ENCODE measurements around the gene RSPO4. TPM values are rescaled to one million over a fixed set of nuclear protein-coding genes. Genes with fewer than 3 reads are reported as not detected.
A peak's percentile ranks its signal among the peaks of the same experiment; 100 is the strongest.

RSPO4 gene
- total and polyA plus RNA-seq, 9 donors: 0.04 to 0.47 (median 0.19) TPM; not detected in 1

DNA sequence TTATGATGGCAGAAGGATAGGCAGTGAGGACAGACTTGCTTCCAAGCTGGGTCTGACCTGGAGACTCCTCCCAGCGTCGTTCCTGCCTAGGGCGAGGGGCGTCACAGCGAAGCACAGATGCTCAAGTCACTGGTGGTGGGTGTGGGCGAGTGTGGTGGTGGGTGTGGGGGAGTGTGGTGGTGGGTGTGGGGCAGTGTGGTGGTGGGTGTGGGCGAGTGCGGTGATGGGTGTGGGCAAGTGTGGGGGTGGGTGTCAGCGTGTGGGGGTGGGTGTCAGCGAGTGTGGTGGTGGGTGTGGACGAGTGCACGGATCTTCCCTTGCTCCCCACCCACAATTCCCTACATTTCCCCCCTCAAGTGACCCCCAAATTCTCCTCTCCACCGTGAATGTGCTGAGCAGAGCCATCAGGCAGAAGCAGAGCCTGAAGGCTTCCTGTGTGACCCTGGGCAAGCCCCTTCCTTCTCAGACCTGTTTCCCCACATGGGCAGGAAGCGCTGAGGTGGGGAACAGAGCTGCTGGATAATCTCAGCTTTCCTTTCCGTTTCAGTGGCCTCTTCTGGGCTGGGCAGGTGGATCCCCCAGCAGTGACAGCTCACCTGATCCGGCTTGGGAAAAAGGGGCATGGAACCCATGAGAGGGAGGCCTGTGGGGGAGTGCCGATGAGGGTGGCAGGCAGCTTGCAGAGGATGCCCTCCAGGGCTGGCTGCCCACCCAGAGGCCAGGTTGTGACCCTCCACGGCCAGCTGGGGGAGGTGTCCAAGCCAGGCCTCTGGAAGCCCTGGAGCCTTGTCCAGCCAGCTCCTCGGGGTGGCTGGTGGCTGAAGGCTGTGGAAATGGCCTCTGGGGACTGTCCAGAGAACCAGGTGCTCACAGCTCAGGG lies 42.9 kb downstream of the RSPO4 start:
- WGBS (ENCODE audit: insufficient coverage): 52% methylated on average over 12 of the region's 19 CpGs
- H3K27me3 ChIP-seq (ENCODE audit: control insufficient read depth, insufficient read depth, low read length): peaks cover 16% of the 10 kb centered on the region
- H3K4me1 ChIP-seq (ENCODE audit: control insufficient read depth, insufficient read depth, low read length): peaks cover 2% of the 10 kb centered on the region
- no peak overlapping the region for H3K4me3 ChIP-seq (ENCODE audit: low read length)
- H3K9me3 ChIP-seq (replicated peaks; ENCODE audit: control insufficient read depth, low read depth, low read length): no peaks in the 10 kb centered on the region
- no peaks in the 10 kb centered on the region for H3K36me3 ChIP-seq (ENCODE audit: control insufficient read depth, insufficient read depth, low read length)
- no peak for DNase-seq
- no peak overlapping the region for H3K27ac ChIP-seq (ENCODE audit: low read length)

- DNase-seq: no peak
Measured at GRCh38 chr20:957544-957943, 44.6 kb downstream of the RSPO4 start.

DNA sequence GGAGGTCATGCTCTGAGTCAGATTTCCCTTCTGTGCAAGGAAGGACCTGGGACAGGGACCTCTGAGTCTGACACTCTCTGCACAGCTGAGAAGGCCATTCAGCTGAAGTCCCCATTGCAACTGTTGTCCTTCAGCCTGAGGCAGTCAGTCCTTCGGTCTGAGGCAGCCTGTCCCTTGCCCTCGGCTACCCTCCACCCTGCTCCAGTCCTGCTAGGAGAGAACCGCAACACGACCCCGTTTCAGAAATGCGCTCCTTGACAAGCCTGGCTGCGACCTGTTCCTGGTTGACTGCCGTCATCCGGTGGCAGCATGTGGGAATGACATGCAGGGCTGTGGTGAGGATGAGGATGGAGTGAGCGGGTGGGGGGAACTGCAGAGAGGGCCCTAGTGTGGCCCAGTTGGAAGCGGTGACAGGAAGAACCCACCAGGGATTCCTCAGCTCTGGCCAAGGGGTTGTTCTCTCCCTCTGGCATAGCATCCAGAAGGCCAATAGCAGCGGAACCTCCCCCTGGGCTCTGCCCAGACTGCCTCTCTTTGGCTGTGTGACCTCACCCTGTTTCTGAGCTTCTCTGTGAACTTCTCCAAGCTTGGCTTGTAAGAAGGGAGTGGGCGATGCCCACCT lies 45.7 kb downstream of the RSPO4 start:
- Histone ChIP-seq H3K36me3 (ENCODE audit: control insufficient read depth, insufficient read depth, low read length) (no peaks in the 10 kb centered on the region), H3K4me3 (ENCODE audit: low read length) (no peak overlapping the region), H3K27ac (ENCODE audit: low read length) (no peak overlapping the region), H3K9me3 (replicated peaks; ENCODE audit: control insufficient read depth, low read depth, low read length) (no peaks in the 10 kb centered on the region), H3K27me3 (ENCODE audit: control insufficient read depth, insufficient read depth, low read length) (peaks cover 24% of the 10 kb centered on the region), H3K4me1 (ENCODE audit: control insufficient read depth, insufficient read depth, low read length) (peaks cover 2% of the 10 kb centered on the region)
- peak; percentile 55 for DNase-seq
- 9% methylated on average over 10 of the region's 13 CpGs for WGBS (ENCODE audit: insufficient coverage)

More at GRCh38 chr20:957544-957943, 44.6 kb downstream of the RSPO4 start:
- Histone ChIP-seq H3K9me3 (replicated peaks; ENCODE audit: control insufficient read depth, low read depth, low read length) (no peaks in the 10 kb centered on the region), H3K27me3 (ENCODE audit: control insufficient read depth, insufficient read depth, low read length) (peaks cover 21% of the 10 kb centered on the region), H3K27ac (ENCODE audit: low read length) (no peak overlapping the region), H3K36me3 (ENCODE audit: control insufficient read depth, insufficient read depth, low read length) (no peaks in the 10 kb centered on the region), H3K4me3 (ENCODE audit: low read length) (no peak overlapping the region), H3K4me1 (ENCODE audit: control insufficient read depth, insufficient read depth, low read length) (peaks cover 2% of the 10 kb centered on the region)
- WGBS (ENCODE audit: insufficient coverage): no CpG with 5 or more reads among the region's 1 CpG

DNA sequence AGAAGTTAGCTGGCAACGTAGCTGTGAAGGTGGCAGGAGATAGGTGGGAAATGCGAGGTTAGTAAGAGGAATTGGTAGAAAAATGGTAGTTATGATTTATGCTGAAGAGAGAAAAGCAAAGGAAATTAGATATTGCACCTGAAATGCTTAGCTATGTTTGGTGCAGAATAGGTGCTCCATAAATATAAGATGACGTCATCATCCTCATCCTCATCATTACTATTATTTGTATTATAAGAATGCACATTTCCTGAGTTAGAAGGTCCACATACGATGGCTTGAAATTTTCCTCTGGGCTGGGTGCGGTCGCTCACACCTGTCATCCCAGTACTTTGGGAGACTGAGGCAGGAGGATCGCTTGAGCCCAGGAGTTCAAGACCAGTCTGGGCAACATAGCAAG lies 46.5 kb downstream of the RSPO4 start:
- Histone ChIP-seq H3K9me3 (replicated peaks; ENCODE audit: control insufficient read depth, low read depth, low read length) (no peaks in the 10 kb centered on the region), H3K4me3 (ENCODE audit: low read length) (no peak overlapping the region), H3K27me3 (ENCODE audit: control insufficient read depth, insufficient read depth, low read length) (peaks cover 24% of the 10 kb centered on the region), H3K36me3 (ENCODE audit: control insufficient read depth, insufficient read depth, low read length) (no peaks in the 10 kb centered on the region), H3K4me1 (ENCODE audit: control insufficient read depth, insufficient read depth, low read length) (peaks cover 2% of the 10 kb centered on the region), H3K27ac (ENCODE audit: low read length) (no peak overlapping the region)
- whole genome bisulfite sequencing (ENCODE audit: insufficient coverage): 79% methylated on average over 2 of the region's 7 CpGs
- DNase-seq: no peak

DNA sequence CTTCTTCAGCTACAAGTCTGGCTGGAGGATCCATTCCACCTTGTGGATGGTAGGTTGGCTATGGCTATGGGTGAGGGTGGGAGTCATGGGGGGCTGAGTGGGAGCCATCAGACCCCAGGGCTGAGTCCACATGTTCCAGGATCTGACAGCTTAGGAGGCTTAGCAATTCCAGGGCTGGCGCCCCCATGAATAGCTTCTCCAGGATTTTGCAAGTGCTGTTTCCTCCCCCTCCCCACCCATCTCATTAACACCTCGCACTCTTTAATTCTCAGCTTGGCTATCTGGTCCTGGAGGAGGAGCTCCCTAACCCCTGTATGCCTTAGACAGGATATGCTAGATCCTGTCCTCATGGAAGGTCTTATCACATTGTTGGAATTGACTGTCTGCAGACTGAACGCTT lies 47.0 kb downstream of the RSPO4 start:
- H3K27me3 ChIP-seq (ENCODE audit: control insufficient read depth, insufficient read depth, low read length): peaks cover 22% of the 10 kb centered on the region

DNA sequence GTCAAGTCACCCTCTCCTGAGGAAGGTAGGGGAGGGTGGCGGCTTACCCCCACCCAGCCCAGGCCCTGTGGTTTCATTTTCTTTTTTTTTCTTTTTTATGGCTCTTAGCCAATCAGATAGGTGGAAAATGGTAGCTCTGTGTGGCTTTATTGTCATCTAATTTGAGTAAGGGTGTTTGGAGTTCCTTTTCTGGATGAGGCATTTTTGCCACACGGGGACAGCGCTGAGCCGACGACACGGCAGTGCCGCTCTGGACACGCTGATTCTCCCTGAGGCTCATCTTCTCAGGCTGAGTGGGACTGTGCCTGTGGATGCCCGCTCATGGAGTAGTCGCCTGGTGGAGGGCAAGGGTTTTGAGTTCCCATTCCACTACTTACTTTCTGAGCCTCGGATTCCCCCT lies 48.4 kb downstream of the RSPO4 start:
- peaks cover 22% of the 10 kb centered on the region for H3K27me3 ChIP-seq (ENCODE audit: control insufficient read depth, insufficient read depth, low read length)
- no peaks in the 10 kb centered on the region for H3K36me3 ChIP-seq (ENCODE audit: control insufficient read depth, insufficient read depth, low read length)
- no peak for DNase-seq
- WGBS (ENCODE audit: insufficient coverage): no CpG with 5 or more reads among the region's 11 CpGs
- no peak overlapping the region for H3K27ac ChIP-seq (ENCODE audit: low read length)
- no peaks in the 10 kb centered on the region for H3K9me3 ChIP-seq (replicated peaks; ENCODE audit: control insufficient read depth, low read depth, low read length)
- H3K4me3 ChIP-seq (ENCODE audit: low read length): no peak overlapping the region
- H3K4me1 ChIP-seq (ENCODE audit: control insufficient read depth, insufficient read depth, low read length): peaks cover 2% of the 10 kb centered on the region

More for the DNA sequence above, 47.0 kb downstream of the RSPO4 start:
- no peak overlapping the region for H3K27ac ChIP-seq (ENCODE audit: low read length)
- 67% methylated on average over 1 of the region's 3 CpGs for WGBS (ENCODE audit: insufficient coverage)
- H3K4me1 ChIP-seq (ENCODE audit: control insufficient read depth, insufficient read depth, low read length): peaks cover 2% of the 10 kb centered on the region
- H3K4me3 ChIP-seq (ENCODE audit: low read length): no peak overlapping the region
- no peaks in the 10 kb centered on the region for H3K36me3 ChIP-seq (ENCODE audit: control insufficient read depth, insufficient read depth, low read length)
- no peak for DNase-seq
- no peaks in the 10 kb centered on the region for H3K9me3 ChIP-seq (replicated peaks; ENCODE audit: control insufficient read depth, low read depth, low read length)

GRCh38 chr20:952196-952795 lies 49.8 kb downstream of the RSPO4 start:
- H3K36me3 ChIP-seq (ENCODE audit: control insufficient read depth, insufficient read depth, low read length): no peaks in the 10 kb centered on the region
- no peak for DNase-seq
- no peak overlapping the region for H3K27ac ChIP-seq (ENCODE audit: low read length)
- H3K4me3 ChIP-seq (ENCODE audit: low read length): no peak overlapping the region
- 56% methylated on average over 5 of the region's 8 CpGs for WGBS (ENCODE audit: insufficient coverage)
- H3K9me3 ChIP-seq (replicated peaks; ENCODE audit: control insufficient read depth, low read depth, low read length): no peaks in the 10 kb centered on the region
- H3K27me3 ChIP-seq (ENCODE audit: control insufficient read depth, insufficient read depth, low read length): peaks cover 16% of the 10 kb centered on the region
- peaks cover 2% of the 10 kb centered on the region for H3K4me1 ChIP-seq (ENCODE audit: control insufficient read depth, insufficient read depth, low read length)

DNA sequence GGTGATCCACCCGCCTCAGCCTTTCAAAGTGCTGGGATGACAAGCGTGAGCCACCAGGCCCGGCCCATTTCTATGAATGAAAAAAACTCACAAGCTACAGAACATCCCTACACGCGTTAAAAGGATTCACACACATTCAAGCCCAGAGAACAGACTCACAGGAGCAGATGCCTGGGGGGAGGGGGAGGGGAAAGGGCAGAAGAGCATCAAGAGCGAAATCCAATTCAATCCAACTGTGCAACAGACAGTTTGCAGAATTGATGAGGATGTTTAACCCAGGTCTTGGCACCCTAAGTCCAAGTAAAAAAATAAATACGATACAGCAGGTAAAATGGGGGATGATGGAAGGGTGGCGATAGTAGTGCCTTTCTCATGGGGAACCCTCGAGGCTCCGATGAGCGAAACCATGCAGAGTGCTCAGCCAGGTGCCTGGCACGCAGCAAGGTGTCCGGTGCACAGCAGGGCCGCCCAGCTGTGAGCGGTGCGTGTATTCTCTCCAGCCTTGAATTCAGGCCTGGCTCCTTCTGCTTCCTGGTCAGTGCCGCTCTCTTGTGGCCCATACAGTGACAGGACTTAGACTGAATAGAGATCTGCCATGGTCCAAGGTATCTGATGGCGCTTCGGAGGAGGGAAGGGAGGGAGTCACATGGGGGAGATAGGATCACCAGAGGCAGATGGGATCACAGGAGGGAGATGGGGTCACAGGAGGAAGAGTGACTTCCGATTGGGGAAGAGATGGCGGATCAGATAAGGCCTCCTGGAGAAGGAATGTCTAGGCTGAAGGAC lies 50.5 kb downstream of the RSPO4 start:
- H3K4me3 ChIP-seq (ENCODE audit: low read length): no peak overlapping the region
- peaks cover 14% of the 10 kb centered on the region for H3K27me3 ChIP-seq (ENCODE audit: control insufficient read depth, insufficient read depth, low read length)
- no peak for DNase-seq
- peaks cover 2% of the 10 kb centered on the region for H3K4me1 ChIP-seq (ENCODE audit: control insufficient read depth, insufficient read depth, low read length)
- no peaks in the 10 kb centered on the region for H3K36me3 ChIP-seq (ENCODE audit: control insufficient read depth, insufficient read depth, low read length)
- no peak overlapping the region for H3K27ac ChIP-seq (ENCODE audit: low read length)
- WGBS (ENCODE audit: insufficient coverage): 87% methylated on average over 16 of the region's 21 CpGs
- no peaks in the 10 kb centered on the region for H3K9me3 ChIP-seq (replicated peaks; ENCODE audit: control insufficient read depth, low read depth, low read length)

GRCh38 chr20:949717-950116 lies 52.4 kb downstream of the RSPO4 start:
- no peak overlapping the region for H3K27ac ChIP-seq (ENCODE audit: low read length)
- H3K27me3 ChIP-seq (ENCODE audit: control insufficient read depth, insufficient read depth, low read length): peaks cover 8% of the 10 kb centered on the region

More at GRCh38 chr20:949717-950116, 52.4 kb downstream of the RSPO4 start:
- no peaks in the 10 kb centered on the region for H3K9me3 ChIP-seq (replicated peaks; ENCODE audit: control insufficient read depth, low read depth, low read length)
- 96% methylated on average over 3 of the region's 7 CpGs for WGBS (ENCODE audit: insufficient coverage)
- no peak overlapping the region for H3K4me3 ChIP-seq (ENCODE audit: low read length)
- DNase-seq: no peak
- H3K36me3 ChIP-seq (ENCODE audit: control insufficient read depth, insufficient read depth, low read length): no peaks in the 10 kb centered on the region
- H3K4me1 ChIP-seq (ENCODE audit: control insufficient read depth, insufficient read depth, low read length): no peaks in the 10 kb centered on the region

Measured in muscle of leg (tissue), 11 donors.